GM12874 (cell line): Measurements from ENCODE around the gene INAFM2.

Experiments used
- TF ChIP-seq, protein P1 (sequence below): IDR thresholded peaks from 2 replicates; pipeline ENCODE4 v1.5.1; 2011; ENCODE audit warnings: low read depth, mild to moderate bottlenecking, control low read depth, low read length, moderate library complexity; ENCODE audit not compliant: insufficient read depth

Gene INAFM2

DNA sequence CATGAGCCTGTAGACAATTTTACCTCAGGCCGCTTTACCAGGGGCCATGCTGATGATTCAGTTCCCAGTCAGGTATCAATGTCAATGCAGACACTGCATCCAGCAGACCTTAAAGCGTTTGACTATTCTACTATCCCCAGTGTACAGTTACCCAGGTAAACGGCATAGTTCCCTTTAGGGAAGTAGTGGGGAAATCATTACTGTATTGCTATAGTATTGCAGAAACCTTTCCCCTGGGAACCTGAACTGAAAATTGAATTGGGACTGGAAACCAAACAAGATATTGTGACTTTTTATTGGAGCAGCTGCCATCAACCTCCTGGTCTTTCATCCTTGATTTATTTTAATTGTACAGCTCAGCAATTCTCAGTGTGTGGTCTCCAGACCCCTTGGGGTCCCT, 6.6 kb upstream of the INAFM2 start:
- TF ChIP-seq, protein P1, sequence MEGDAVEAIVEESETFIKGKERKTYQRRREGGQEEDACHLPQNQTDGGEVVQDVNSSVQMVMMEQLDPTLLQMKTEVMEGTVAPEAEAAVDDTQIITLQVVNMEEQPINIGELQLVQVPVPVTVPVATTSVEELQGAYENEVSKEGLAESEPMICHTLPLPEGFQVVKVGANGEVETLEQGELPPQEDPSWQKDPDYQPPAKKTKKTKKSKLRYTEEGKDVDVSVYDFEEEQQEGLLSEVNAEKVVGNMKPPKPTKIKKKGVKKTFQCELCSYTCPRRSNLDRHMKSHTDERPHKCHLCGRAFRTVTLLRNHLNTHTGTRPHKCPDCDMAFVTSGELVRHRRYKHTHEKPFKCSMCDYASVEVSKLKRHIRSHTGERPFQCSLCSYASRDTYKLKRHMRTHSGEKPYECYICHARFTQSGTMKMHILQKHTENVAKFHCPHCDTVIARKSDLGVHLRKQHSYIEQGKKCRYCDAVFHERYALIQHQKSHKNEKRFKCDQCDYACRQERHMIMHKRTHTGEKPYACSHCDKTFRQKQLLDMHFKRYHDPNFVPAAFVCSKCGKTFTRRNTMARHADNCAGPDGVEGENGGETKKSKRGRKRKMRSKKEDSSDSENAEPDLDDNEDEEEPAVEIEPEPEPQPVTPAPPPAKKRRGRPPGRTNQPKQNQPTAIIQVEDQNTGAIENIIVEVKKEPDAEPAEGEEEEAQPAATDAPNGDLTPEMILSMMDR: no peak

DNA sequence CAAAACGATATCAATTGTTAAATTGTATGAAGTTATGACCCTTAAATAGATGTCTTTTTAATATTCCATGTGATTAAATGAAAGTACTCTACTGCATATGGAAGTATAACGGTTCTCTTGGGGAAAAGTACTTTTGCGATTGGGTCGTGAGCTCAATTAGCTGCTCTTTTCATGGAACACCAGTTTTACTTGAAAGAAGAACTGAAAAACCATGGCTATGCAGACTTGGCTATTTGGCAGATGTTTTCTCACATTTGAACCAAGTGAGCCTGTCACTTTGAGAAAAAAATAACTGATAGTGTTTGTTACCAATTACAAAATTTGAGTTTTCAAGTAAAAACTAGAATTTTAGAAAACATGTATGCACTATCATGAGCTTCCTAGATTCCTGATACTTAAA, 5.9 kb upstream of the INAFM2 start:
- TF ChIP-seq, protein P1: no peak

DNA sequence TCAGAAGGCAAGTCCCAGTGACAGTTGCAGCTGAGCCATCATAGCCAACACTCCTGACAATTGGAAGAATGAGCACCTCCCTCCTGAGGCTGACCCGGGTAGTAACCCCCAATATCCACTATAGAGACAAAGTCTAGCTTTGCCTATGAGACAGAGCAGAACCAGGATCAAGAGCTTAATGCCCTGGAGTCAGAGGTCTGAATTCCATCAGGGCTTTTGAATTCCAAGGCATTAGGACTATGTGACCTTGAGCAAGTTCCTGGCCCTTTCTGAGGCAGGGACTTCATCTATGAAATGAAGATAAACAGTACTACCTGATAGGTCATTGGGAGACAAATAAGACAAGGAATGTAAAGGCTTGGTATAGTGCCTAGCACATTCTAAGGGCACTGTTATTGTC, 3.1 kb upstream of the INAFM2 start:
- TF ChIP-seq, protein P1: no peak

DNA sequence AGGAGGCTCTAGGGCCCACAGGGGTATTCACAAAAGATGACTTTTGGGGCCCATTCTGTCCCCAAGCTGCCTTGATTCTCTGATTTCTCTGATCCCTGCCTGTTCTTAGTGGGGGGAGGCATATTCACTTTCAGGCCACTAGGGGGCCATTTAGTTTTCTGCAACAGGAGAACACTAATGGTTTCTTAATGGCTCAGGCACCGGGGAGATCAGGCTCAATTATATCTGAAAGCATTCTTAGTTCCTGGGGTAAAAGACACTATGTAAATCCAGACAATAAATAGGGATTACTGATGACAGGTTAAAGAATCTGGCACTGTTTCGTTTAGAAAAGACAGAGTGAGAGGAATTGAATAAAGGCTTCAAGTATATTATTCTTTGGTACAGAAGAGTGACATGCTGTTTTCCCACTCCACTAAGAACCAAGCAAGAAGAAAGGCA, 2.5 kb upstream of the INAFM2 start:
- TF ChIP-seq, protein P1: peak; percentile 80

DNA sequence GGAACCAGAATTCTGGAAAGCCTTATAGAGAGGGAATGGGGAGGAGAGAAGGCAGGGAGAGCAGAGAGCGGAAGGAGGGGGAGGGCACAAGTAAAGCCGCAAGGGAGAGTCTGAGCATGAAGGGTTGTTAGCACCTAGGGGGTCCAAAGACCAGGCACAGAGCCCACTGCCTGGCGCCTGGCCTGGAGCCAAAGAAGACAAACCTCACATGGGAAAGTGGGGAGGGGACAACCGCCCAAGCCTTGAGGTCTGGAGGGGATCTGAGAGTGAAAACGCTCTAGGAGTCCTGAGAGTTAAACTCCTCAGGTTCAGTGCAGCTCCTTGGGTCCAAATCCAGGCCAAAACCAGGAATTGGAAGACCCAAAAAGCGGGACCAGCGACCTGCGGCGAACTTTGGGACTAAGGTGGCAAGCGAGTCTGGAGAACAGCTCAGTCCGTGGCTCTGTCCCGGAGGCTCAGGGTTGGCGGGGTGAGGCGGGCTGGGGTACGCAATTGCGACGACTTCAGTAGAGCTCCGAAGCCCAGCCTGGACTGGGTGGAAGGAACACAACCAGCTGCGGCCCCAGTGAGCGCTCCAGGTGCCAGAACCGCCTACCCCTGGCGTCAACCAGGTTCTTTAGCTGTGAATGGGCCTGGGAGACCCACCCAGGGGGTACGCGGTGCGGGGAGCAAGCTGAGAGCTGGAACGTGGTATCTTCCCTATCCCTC, 807 bp upstream of the INAFM2 start:
- TF ChIP-seq, protein P1: no peak

DNA sequence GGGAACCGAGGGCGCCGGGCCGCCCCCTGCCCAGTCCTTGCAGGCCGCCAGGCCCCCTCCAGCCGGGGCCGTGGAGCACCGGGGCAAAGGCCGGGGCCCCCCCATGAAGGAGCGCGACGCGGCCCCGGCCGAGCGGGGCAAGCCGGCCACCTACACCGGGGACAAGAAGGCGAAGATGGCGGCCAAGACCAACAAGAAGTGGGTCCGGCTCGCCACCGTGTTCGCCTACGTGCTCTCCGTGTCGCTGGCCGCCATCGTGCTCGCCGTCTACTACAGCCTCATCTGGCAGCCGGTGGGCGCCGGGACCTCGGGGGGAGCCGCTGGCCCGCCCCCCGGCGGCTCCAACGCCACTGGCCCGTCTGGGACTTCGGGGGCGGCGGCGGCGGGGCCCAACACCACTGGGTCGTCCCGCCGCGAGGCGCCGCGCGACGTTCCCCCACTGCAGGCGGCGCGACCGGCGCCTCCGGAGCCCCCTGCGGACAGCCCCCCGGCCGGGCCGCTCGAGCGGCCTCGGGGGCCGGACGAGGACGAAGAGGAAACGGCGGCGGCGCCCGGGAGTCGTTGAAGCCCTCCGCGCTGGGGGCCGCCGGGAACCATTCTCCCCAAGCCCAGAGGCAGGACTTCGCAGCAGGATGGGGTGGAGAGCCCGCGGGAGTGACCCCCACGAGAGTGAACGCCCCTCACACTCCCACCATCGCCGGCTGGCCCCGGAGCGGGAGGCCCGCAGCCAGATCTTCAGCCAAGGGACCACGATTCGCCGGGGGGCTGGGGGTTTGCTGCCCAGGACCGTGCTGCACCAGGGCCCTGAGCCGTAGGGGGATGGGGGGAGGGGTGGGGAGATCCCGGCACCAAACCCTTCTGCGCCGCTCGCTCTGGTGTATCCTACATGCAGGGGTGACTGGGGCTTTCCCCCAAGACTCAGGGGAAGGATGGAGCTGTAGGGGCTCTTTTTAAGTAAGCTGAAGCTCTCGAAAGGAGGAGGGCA, 753 bp downstream of the INAFM2 start:
- TF ChIP-seq, protein P1: no peak

DNA sequence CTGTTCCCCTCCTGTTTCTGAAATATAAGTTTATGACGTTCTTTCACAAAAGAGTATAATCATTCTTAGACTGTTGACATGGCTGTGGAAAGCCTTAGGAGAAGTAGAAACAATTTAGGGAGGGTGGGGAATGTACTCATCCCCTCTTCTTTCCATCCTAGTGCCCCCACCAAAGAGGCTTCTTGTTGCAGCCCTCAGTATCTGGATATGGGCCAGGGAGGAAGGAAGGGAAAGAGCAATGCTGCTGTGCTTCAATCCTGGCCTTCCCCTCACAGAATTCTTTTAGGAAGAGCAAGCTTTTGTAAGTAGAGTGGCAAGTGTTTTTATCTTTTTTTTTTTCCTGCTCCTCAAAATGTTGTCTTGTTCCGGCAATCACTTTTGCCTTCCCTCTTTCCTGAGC, 1.7 kb downstream of the INAFM2 start:
- TF ChIP-seq, protein P1: no peak
